Hippocampal formation (tissue), 2 donors: ENCODE results near the gene PAM.
"Not testable (repeated sequence)": the region's sequence is repeated elsewhere in the genome, so short reads cannot be mapped to it uniquely, and the experiment has no call there.

Source experiments
- DNase-seq, 2 donors: peaks; one replicate each; lab custom pipeline; 2025; lab: John Stamatoyannopoulos, UW

PAM gene

DNA sequence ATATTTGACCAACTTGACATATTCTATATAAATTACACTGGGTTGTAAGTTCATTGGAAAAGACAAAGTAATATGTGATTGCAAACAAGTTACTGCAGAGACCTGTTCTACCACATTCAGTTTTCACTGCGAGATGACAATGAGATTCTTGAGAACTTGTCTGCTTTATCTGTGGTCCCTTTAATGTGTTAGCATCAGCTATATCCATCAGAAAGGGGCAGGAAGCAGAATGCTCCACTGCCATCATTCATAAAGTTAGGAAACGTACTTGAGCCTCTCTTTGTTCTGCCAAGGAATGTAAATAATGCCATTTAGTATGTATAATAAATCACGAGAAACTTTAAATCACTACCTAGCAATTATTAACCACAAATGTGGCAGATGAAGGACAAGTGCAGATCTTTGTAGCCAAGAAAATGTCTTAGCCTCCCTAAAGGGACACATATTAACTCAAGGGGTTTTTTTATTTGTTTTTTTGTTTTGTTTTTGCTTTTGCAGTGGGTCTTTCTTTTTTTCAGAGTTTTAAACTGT is 305.4 kb downstream of the PAM start:
- no peak for DNase-seq

- DNase-seq = no peak
Measured at GRCh38 chr5:103066326-103066725, 311.2 kb downstream of the PAM start.

- DNase-seq = not testable (repeated sequence)
Measured at GRCh38 chr5:103073500-103073899, 318.4 kb downstream of the PAM start.

DNA sequence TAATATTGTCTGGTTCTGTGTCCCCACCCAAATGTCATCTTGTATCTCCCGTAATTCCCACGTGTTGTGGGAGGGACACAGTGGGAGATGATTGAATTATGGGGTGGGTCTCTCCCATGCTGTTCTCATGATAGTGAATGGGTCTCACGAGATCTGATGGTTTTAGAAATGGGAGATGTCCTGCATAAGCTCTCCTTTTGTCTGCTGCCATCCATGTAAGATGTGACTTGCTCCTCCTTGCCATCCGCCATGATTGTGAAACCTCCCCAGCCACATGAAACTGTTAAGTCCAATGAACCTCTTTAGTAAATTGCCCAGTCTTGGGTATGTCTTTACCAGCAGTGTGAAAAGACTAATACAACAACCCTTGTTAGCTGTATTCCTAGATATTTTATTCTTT is 320.3 kb downstream of the PAM start:
- DNase-seq = no peak
